B cell (primary cell): ENCODE results near the gene SEMA4G. TPM values are rescaled to one million over a fixed set of nuclear protein-coding genes. Genes with fewer than 3 reads are reported as not detected.

ENCODE experiments used
- ATAC-seq: fragments of 200-7000 bp; cut with Tn5 transposase; one replicate; pipeline ENCODE4 v1.10.0; 2021; ENCODE audit warnings: low read depth, mild to moderate bottlenecking, moderate number of reproducible peaks, moderate library complexity
- CTCF ChIA-PET: fragments of 350-600 bp; sonication (Branson Sonifier 250); formaldehyde crosslinking; loops from one replicate; lab custom pipeline; 2021; ENCODE audit warnings: antibody characterized with exemption, inconsistent platforms; lab: Charles Lee
- POLR2A ChIA-PET: fragments of 350-600 bp; sonication (Branson Sonifier 250); formaldehyde crosslinking; loops from one replicate; lab custom pipeline; 2021; ENCODE audit warnings: antibody characterized with exemption; lab: Charles Lee
- DNase-seq: peaks from one replicate; pipeline ENCODE4 v3.0.0; 2013
- H2AFZ ChIP-seq: 2 replicates; pipeline ENCODE4 v1.6.1; 2012; ENCODE audit warnings: mild to moderate bottlenecking, low read depth, low read length; ENCODE audit not compliant: insufficient read depth, poor library complexity, severe bottlenecking
- H3K27ac ChIP-seq, 2 donors: 1 replicate in 1 of 2; 2 replicates in 1 of 2; pipeline ENCODE4 v1.5.1; 2012 to 2013; ENCODE audit warnings: low read length in 2 of 2, mild to moderate bottlenecking in 2 of 2, moderate library complexity in 1 of 2
- H3K27me3 ChIP-seq, 4 experiments: fragments of 200-600 bp in 1 of 4; sonication (generic) in 1 of 4; replicated peaks in 1 of 4; 1 replicate in 2 of 4; 2 replicates in 2 of 4; pipeline versions ENCODE4 v1.6.1 to v1.7.0; 2013 to 2016; ENCODE audit warnings: low read length in 3 of 4, mild to moderate bottlenecking in 2 of 4, mixed read lengths in 1 of 4, moderate library complexity in 1 of 4; ENCODE audit not compliant: insufficient read depth in 4 of 4, control insufficient read depth in 3 of 4; ENCODE audit errors: control extremely low read depth in 1 of 4
- H3K36me3 ChIP-seq, 2 experiments: replicated peaks in 1 of 2; 1 replicate in 1 of 2; 2 replicates in 1 of 2; pipeline versions ENCODE4 v1.6.1 to v1.7.1; 2013; ENCODE audit warnings: low read length in 1 of 2; ENCODE audit not compliant: insufficient read depth in 2 of 2, control insufficient read depth in 1 of 2; ENCODE audit errors: control extremely low read depth in 1 of 2, extremely low read depth in 1 of 2
- H3K4me1 ChIP-seq, 2 donors: fragments of 200-600 bp in 1 of 2; sonication (generic) in 1 of 2; 1 replicate in 1 of 2; 2 replicates in 1 of 2; pipeline versions ENCODE4 v1.5.1 to v1.6.1; 2013 to 2017; ENCODE audit warnings: low read length in 2 of 2; ENCODE audit not compliant: control insufficient read depth in 2 of 2, insufficient read depth in 2 of 2
- H3K4me2 ChIP-seq: replicated peaks from 2 replicates; pipeline ENCODE3; 2012; ENCODE audit warnings: mild to moderate bottlenecking, low read depth, low read length; ENCODE audit not compliant: poor library complexity, severe bottlenecking
- H3K4me3 ChIP-seq, 5 experiments: fragments of 200-600 bp in 1 of 5; sonication (generic) in 1 of 5; 1 replicate in 3 of 5; 2 replicates in 2 of 5; pipeline versions ENCODE4 v1.5.1 to v1.7.0; 2011 to 2016; ENCODE audit warnings: low read length in 4 of 5, mild to moderate bottlenecking in 4 of 5, low read depth in 2 of 5, control low read depth in 1 of 5, moderate library complexity in 1 of 5; ENCODE audit not compliant: insufficient read depth in 1 of 5; ENCODE audit errors: control extremely low read depth in 1 of 5, extremely low read depth in 1 of 5
- H3K79me2 ChIP-seq: fragments of 200-600 bp; sonication (generic); one replicate; pipeline ENCODE4 v1.6.0; 2016; ENCODE audit warnings: low read length; ENCODE audit not compliant: control insufficient read depth, insufficient read depth
- H3K9ac ChIP-seq: fragments of 200-600 bp; sonication (generic); 2 replicates; pipeline ENCODE4 v1.6.1; 2017; ENCODE audit warnings: mild to moderate bottlenecking, low read length, moderate library complexity
- H3K9me3 ChIP-seq, 3 donors: one replicate each; pipeline versions ENCODE4 v1.6.1 to v1.7.1; 2013; ENCODE audit warnings: low read length in 2 of 3; ENCODE audit not compliant: control insufficient read depth in 2 of 3, insufficient read depth in 1 of 3; ENCODE audit errors: control extremely low read depth in 1 of 3
- H4K20me1 ChIP-seq: 2 replicates; pipeline ENCODE4 v1.6.0; 2012; ENCODE audit warnings: mild to moderate bottlenecking, low read length; ENCODE audit not compliant: insufficient read depth, control insufficient read depth, poor library complexity, severe bottlenecking
- H3K27ac Mint-ChIP-seq: one replicate; pipeline ENCODE4 v1.8.0; 2021; ENCODE audit warnings: mixed read lengths
- H3K27me3 Mint-ChIP-seq: one replicate; pipeline ENCODE4 v1.8.0; 2021; ENCODE audit warnings: mixed read lengths
- H3K4me1 Mint-ChIP-seq: one replicate; pipeline ENCODE4 v1.8.0; 2021; ENCODE audit warnings: mixed read lengths
- H3K4me3 Mint-ChIP-seq: one replicate; pipeline ENCODE4 v1.8.0; 2021; ENCODE audit warnings: mixed read lengths
- H3K9me3 Mint-ChIP-seq: one replicate; pipeline ENCODE4 v1.8.0; 2022; ENCODE audit warnings: mixed read lengths; ENCODE audit not compliant: insufficient read depth
- EZH2 ChIP-seq: IDR thresholded peaks from 2 replicates; pipeline ENCODE4 v1.6.1; 2012; ENCODE audit warnings: borderline replicate concordance, low read depth, mild to moderate bottlenecking, moderate library complexity, low read length; ENCODE audit not compliant: insufficient read depth, poor library complexity, severe bottlenecking
- WGBS: methylation state at CpG from one replicate; pipeline ENCODE4 v1.1.5; 2013; ENCODE audit warnings: missing lambda C conversion rate; ENCODE audit not compliant: insufficient coverage; 5-methylcytosine and 5-hydroxymethylcytosine counted together
- intact Hi-C: fragments of 100-400 bp; cut with micrococcal nuclease; formaldehyde crosslinking; loops from one replicate; pipeline ENCODE4 v1.10.0; 2022
- polyA plus RNA-seq: library from polyadenylated mRNA; depleted of rRNA; stranded (reverse); fragments of >200 nt; gene quantifications from 2 replicates; pipeline ENCODE4 v1.2.3, GENCODE V29; 2012
- total RNA-seq, 2 donors: library from RNA; stranded (reverse); fragments of 120-200 nt in 1 of 2; gene quantifications; 1 replicate in 1 of 2; 2 replicates in 1 of 2; pipeline versions ENCODE4 v1.2.3 to v1.2.4, GENCODE V29; 2013 to 2022
- TF ChIP-seq, protein P1 (sequence below): fragments of 200-600 bp; IDR thresholded peaks from one replicate; pipeline ENCODE4 v1.8.0; 2022; ENCODE audit warnings: antibody characterized with exemption, mild to moderate bottlenecking

Gene SEMA4G
- total and polyA plus RNA-seq, 2 donors (not counting 1 experiment from before 2014, with no cell fraction given) = 0.84 to 0.96 TPM

DNA sequence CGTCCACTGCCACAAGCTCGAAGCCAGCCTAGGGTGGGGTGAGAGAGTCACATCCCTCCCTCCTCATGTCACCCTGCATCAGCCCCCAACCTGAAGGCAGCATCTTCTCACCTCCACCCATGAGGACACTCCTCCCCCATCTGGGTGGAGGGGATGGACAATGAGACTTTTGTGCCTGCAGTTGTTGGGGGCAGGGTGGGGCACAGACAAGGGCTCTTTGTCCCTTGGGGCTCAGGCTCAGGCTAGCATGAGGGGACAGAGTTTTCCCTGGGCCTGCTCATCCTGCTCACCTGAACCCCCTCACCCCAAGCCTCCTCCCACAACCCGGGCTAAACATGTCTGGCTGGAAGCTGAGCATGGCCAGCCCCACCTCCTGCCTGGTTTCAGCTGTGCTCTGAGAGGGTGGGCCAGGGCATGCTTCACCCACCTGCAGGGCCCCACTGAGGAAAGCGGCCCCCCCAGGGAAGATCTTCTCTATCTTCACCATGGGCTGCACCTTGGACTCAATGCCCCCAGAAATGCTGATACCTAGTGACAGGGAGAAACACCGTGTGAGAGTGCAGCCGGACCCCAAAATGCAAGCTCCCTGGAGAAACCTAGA is 39.6 kb downstream of the SEMA4G start:
- Histone ChIP-seq H3K27ac (no peak overlapping the region), H3K9me3 (no peaks in the 10 kb centered on the region), H3K27me3 (no peaks in the 10 kb centered on the region), H3K9ac (no peak overlapping the region), H3K36me3 (peaks cover 0 to 3% of the 10 kb centered on the region in 2 experiments), H3K4me3 (no peak overlapping the region), H3K4me2 (no peak overlapping the region), H2AFZ (no peak overlapping the region), H4K20me1 (no peaks in the 10 kb centered on the region), H3K79me2 (no peaks in the 10 kb centered on the region), H3K4me1 (peaks cover 8% of the 10 kb centered on the region in 2 donors)
- CTCF ChIA-PET = interaction anchor here (0.8 to 1.1 kb wide), 2 partner anchors 8 to 9 kb away, joined by 3 read pairs; partner anchors contain the start of gene LZTS2
- Mint-ChIP-seq H3K4me3 (no peak overlapping the region), H3K4me1 (peaks cover 10% of the 10 kb centered on the region), H3K9me3 (no peaks in the 10 kb centered on the region), H3K27me3 (no peaks in the 10 kb centered on the region), H3K27ac (no peak overlapping the region)
- TF ChIP-seq, protein P1, sequence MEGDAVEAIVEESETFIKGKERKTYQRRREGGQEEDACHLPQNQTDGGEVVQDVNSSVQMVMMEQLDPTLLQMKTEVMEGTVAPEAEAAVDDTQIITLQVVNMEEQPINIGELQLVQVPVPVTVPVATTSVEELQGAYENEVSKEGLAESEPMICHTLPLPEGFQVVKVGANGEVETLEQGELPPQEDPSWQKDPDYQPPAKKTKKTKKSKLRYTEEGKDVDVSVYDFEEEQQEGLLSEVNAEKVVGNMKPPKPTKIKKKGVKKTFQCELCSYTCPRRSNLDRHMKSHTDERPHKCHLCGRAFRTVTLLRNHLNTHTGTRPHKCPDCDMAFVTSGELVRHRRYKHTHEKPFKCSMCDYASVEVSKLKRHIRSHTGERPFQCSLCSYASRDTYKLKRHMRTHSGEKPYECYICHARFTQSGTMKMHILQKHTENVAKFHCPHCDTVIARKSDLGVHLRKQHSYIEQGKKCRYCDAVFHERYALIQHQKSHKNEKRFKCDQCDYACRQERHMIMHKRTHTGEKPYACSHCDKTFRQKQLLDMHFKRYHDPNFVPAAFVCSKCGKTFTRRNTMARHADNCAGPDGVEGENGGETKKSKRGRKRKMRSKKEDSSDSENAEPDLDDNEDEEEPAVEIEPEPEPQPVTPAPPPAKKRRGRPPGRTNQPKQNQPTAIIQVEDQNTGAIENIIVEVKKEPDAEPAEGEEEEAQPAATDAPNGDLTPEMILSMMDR = no peak
- TF ChIP-seq EZH2 = no peak
- intact Hi-C loops = no loop called here
- ATAC-seq = no peak
- no peak for DNase-seq
- POLR2A ChIA-PET = no interaction called here
- WGBS = 89% methylated on average over 4 of the region's 6 CpGs

DNA sequence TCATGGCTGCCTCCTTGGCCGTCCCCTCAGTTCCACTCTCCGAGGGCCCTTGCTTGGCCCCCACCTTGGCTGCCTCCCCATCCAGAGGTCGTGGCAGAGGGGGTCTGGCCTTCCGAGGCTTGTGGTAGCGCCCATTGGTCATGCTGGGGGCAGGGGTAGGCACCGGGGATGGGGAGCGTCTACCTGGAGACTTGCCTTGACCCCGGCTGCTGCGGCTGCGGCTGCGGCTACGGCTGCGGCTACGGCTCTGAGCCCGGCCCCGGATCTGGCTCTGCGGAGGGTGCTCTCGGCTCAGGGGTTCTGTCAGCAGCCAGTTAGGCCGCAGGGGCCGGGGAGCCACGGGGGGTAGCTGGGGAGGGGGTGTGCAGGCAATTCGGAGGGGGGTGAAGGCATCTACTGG is 41.0 kb downstream of the SEMA4G start:
- no peak overlapping the region for H3K27ac Mint-ChIP-seq
- Histone ChIP-seq H3K4me3 (no peak overlapping the region), H3K4me2 (no peak overlapping the region), H3K27me3 (peaks cover 0 to 10% (median 1%) of the 10 kb centered on the region in 4 experiments), H2AFZ (no peak overlapping the region), H3K27ac (no peak overlapping the region), H3K9ac (no peak overlapping the region), H3K79me2 (no peaks in the 10 kb centered on the region), H4K20me1 (no peaks in the 10 kb centered on the region), H3K9me3 (no peaks in the 10 kb centered on the region), H3K4me1 (peaks cover 8 to 13% of the 10 kb centered on the region in 2 donors), H3K36me3 (peaks cover 0 to 2% of the 10 kb centered on the region in 2 experiments)
- ATAC-seq (no peak), DNase-seq (no peak)
- intact Hi-C loops = loop anchor here (5.0 kb wide), 1 partner anchor 338 kb away; no protein-coding TSS in a partner anchor
- ChIA-PET POLR2A (no interaction called here), CTCF (interaction anchor here (0.7 to 2.1 kb wide), 3 partner anchors 9 to 578 kb away, joined by 3 to 16 read pairs (median 5); partner anchors contain the start of genes DPCD, LZTS2 and POLL)
- TF ChIP-seq, protein P1 = no peak
- no peak for TF ChIP-seq EZH2
- peaks cover 9% of the 10 kb centered on the region for H3K27me3 Mint-ChIP-seq
- 95% methylated on average over 21 of the region's 22 CpGs for WGBS
- H3K4me3 Mint-ChIP-seq = no peak overlapping the region
- H3K9me3 Mint-ChIP-seq = no peaks in the 10 kb centered on the region
- peaks cover 14% of the 10 kb centered on the region for H3K4me1 Mint-ChIP-seq
